NCI-H2171 treated with DMSO at 0.1 percent for 48 hours (cell line): ENCODE data around the gene PRR33.

Experiments
- DNase-seq: peaks from one replicate; lab custom pipeline; 2025; lab: John Stamatoyannopoulos, UW

The PRR33 gene

DNA sequence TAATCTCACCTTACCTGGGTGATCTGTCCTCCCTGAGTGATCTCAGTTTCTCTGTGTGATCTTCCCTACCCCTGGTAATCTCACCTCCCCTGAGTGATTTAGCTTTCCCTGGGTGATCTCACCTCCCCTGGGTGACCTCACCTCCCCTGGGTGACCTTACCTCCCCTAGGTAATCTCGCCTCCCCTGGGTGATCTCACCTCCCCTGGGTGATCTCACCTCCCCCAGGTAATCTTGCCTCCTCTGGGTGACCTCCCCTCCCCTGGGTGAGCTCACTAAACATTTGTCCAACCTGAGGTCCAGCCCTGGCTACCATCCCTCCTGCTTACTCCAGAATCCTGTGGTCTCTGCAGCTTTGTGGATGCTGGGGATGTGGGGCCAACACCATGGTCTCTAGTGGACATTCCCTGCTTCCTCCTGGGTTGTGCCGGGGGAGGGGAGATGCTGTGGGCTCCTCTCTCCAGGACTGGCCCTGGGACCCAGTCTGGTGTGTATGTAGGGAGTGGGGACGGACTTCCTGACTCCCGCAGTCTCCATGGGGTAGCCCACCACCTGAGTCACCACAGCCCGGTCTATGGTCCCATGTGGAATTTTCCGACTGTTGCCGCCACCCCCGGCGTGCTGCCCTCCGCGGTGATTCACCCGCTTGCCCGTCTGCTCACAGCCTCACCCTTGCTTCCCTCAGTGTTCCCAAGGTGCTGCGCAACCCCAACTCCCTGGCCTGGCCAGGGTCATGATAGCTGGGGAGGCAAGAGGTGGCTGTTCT is 28.9 kb downstream of the PRR33 start:
- no peak for DNase-seq

- no peak for DNase-seq
Measured at GRCh38 chr11:1861435-1862411, 30.0 kb downstream of the PRR33 start.

DNA sequence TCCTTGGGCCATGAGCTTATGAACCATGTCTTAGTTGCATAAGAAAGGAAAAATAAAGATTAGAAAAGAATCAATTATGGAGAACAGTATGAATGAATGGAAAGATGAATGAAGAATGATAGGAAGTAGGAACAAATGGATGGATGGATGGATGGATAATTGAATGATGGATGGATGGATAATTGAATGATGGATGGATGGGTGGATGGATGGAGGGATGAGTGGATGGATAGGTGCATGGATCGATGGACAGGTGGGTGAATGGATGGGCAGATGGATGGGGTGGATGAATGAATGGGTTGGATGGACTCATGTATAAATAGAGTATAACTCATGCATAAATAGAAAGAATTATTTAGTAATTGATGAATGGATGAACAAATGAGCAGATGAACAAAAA is 31.6 kb downstream of the PRR33 start:
- no peak for DNase-seq

DNA sequence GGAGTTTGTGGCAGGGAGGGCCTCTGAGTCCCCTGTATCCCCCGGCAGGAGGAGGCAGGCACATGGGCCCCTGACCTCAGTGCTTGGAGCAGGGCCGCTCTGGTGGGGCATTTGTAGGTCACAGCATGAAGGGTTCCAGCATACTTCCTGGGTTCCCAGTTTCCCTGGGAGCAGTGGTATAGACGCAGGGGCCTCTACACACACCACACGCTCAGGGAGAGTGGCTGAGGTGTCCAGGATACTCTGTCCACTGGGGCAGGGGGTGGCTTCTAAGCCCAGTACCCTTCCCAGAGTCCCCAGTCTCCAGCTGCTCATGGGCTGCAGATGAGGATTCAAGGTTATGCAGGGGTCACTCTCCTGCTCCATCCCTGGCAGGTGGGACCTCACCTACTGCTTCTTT is 32.7 kb downstream of the PRR33 start:
- DNase-seq = no peak

DNA sequence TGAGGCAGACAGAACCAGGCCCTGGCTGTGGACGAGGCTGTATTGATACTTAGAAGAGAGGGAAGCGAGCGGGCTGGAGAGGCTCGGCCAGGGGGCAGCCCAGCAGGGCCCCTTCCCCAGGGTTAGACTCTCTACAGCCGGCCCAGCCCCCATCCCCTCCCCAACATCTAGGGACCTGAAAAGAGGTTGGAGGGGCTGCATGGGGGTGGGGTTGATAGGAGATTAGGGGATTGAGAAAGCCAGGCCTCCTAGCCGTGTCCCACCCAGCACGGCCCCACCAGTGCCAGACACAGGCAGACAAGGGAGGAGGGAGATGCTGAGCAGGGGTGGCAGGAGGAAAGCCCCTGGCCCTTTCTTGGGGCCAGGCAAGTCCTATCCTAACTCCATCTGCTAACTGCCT is 33.1 kb downstream of the PRR33 start:
- DNase-seq = no peak

DNA sequence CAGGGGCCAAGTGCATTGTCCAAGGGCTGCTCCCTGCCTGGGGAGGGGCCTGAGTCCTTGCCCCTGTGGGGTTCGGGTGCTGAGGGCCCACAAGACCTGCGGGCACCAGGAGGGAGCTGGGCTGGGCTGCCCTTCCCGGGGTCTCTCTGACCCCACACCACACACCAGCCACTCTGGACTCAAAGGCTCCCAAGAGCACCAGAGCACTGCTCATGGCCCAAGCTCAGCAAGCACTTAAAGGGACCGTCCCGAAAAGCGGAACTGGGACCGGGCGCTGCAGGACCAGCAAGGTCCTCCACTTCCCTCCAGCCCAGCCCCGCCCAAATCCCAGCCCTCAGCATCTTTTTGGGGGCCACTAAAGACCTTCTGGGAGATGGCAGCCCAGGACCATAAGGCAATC is 33.5 kb downstream of the PRR33 start:
- no peak for DNase-seq

DNA sequence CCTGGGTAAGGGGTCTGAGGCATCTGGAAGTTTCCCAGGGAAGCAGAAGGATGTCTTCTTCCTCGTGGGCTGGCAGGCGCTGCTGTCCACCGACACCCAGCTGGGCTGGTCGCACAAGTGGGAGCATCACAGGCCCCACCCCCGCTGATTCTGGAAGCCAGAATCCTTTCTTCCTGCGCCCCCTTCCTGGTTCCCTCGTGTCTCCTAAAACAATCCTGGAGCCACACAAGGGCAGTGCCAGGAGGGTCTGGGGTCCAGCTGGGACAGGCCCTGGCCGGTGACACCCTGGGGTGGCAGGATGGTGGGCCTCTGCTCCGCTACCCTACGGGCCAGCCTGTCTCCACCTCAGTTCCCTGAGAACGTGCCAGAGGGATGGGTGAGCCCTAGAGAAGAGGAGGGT is 34.6 kb downstream of the PRR33 start:
- DNase-seq = no peak

DNA sequence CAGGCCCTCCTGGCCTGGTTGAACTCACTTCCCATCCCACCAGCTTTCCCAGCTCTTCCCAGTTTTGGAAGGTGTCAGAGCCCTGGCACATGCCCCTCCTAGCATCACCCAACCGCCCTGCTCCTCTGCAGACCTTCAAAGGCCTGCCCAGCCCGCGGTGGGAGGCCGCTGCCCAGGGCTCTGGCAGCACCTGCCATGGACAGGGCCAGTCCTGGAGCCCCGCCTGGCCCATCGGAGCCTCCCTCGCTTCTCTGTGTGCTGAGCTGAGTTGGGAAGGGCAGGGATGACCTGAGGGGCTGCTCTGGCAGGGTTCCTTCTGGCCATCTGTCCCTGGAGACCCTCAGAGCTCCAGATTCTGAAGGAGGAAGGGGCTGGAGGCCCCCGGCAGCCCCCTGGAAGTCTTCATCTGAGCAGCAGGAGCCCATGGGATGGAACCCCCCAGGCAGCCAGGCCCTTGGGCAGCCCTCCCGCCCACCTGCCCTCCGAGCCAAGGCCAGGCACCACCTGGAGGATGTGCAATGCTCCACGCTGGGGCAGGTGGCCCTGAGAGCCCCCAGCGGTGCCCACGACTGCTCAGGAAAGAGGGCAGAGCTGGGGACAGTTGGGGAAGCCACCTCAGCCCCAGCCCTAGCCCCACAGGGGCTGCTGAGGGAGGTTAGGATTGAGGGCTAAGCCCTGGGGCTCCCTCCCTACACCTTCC is 35.2 kb downstream of the PRR33 start:
- no peak for DNase-seq

GRCh38 chr11:1855886-1856265 is 35.8 kb downstream of the PRR33 start:
- DNase-seq = no peak

DNA sequence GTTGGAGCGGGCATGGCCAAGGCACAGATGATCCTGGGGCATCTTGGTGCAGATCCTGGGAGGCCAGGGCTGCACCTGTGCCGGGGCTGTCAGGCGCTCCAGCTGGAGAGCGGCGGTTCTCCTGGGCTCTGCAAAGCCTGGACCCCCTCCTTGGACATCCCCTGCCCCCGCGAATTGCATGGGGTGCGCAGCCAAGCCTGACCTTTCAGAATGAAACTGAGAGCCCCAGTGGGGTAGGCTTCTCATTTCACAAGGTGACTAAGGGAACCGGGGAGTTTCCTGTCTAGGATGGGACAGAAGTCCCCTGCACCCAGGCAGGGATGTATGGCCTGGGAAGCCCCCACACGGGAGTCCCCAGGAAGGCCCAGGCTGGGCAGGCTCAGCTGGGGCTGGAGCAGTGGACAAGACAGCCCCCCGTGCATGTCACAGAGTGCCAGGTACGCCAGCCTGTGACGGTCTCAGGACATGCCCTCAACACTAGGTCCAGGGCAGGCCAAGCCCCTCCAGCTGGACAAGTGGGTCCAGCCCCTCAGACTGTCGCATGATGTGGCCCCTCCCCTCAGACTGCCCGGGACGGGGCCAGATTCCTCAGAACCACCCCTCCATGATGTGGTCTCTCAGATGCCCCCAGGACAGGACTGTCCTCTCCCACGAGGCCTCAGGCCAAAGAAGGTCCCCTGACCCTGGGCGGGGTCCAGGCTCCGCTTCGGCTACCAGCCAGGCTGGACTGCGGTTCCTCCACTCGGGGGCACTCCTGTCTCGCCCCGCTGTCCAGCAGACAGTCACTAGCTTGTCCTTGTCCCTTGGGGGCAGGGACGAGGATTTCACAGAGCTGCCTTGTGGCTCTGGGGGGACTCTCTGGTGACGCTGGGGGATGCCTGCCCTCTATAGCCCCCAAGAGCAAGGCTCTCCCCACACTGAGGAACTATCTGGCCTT is 36.5 kb downstream of the PRR33 start:
- no peak for DNase-seq

DNA sequence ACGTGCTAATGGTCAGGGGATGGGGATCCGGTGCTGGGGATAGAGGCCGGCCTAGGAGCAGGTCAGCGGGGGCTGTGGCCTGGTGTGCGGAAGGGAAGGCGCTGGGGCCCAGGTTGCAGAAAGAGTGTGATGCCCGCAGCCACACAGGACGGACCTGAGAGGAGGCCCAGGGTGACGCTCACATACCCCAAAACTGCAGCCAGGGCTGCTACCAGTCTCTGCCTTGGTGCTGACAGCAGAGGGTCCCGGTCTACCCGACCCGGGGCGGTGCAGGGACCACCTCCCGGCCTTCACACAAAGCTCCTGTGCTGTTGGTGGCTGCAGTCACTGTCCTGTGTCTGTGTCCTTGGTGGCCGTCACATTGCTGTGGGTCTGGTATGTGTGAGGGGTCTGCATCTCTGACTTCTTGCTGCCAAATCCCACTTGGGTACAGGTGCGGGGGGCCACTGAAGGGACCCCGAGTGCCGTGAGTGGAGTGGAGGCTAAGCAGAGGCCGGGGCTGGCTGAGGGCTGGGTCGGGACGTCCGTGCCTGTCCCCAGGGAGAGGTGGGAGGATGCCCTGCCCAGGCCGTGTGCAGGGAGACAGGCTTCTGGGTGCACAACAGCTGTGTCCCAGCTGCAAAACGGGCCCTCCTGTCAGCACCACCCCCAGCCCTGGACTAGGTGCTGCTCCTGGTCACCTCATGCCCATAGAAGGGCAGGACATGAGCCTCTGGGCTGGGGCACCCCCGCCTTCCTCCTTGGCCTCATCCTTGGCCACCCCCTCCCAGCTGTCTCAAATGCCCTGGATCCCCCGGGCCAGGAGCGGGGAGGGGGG is 37.4 kb downstream of the PRR33 start:
- DNase-seq = no peak

- DNase-seq = no peak
Measured at GRCh38 chr11:1853376-1854131, 38.1 kb downstream of the PRR33 start.

DNA sequence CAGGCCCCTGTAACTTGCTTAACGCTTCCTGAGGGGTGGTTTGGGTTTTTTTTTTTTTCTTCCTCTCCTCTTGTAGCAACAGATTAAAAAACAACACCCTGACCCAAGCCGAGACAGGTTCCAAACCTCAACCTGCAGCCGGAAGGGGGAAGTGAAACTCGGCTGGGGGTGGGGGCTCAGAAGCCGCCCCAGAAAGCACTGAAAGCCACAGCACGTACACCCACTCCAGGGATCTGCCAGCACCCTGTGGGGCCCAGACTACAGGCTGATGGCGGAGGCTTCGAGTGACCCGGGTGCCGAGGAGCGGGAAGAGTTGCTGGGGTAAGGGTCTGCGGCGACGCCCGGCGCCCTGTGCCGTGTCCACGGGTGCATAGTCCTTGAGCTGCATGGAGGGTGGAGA is 38.8 kb downstream of the PRR33 start, which contains the start of gene LSP1:
LSP1 (plus strand) TSS at position 208 of the 400 bp plus-strand sequence; CDS start at position 269, 61 bp downstream.
- DNase-seq = no peak

DNA sequence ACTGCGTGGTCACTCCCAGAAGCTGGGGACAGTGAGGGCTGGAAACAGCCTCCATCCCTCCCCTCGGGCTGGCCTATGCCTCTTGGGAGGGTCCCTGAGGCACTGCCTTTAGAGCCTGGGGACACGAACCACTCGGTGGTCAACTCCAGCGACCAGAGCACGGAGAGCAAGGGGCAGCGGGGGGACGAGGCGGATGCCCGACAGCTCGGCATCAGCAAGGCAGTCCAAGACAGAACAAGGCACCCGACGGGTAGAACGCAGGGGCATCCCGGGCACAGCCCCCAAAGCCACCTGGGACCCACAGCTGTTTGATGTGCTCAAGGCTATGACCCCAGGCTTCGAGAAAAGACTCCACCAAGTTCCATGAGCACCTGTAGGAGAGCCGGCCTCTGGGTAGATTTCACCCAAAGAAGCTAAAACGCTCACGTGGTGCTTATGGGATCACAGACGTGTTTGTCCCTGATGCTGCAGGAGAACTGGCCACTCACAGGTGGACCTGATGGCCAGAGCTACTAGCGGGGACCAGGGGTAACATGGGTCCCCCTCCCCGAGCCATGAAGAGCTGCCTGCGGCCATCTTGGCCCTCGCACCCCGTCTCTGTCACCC is 39.3 kb downstream of the PRR33 start:
- no peak for DNase-seq

- no peak for DNase-seq
Measured at GRCh38 chr11:1851468-1852180, 40.1 kb downstream of the PRR33 start.

GRCh38 chr11:1848640-1849430 is 42.9 kb downstream of the PRR33 start:
- no peak for DNase-seq

DNA sequence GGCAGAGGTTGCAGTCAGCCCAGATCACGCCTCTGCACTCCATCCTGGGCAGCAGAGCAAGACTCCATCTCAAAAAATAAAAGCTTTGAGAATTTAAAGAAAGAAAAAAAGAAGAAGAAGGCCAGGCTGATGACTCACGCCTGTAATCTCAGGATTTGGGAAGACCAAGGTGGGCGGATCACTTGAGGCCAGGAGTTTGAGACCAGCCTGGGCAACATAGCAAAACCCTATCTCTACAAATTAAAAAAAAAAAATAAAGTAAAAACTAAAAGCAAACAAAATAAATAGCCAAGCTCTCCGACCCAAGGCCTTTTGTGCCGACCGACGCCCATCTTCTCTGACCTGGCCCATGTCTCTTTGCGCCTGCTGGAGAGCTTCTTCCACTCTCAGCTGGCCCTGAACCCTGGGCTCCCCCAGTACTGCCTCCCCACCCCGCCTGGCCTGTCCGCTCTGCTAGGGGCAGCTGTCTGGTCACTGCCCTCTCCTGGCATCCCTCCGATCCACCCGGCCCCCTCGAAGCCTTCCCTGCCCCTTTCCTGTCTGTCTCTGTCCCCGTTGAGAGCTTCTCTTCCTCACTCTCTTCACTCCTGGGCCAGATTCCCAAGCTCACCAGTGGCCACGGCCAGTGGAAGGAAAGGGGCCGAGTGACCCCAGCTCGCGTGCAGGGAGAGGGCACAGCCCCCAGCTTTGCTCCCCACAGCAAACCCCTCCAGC is 43.6 kb downstream of the PRR33 start:
- DNase-seq = no peak
